Erythroblast (primary cell): ENCODE results near the gene IFIT2.

ENCODE experiments used
- GATA1 ChIP-seq: IDR thresholded peaks from 2 replicates; pipeline ENCODE4 v1.6.1; 2011; ENCODE audit warnings: low read depth, mild to moderate bottlenecking, control low read depth, low read length, moderate library complexity
- POLR2A ChIP-seq: IDR thresholded peaks from 2 replicates; pipeline ENCODE4 v1.6.1; 2011; ENCODE audit warnings: mild to moderate bottlenecking, low read length

- no peak for TF ChIP-seq POLR2A
- TF ChIP-seq GATA1, result no peak
Measured at GRCh38 chr10:89257581-89257980, 44.3 kb upstream of the IFIT2 start.
